Activated CD4-positive, alpha-beta T cell treated with anti-CD3 and anti-CD28 coated beads, Interleukin-2, amount 50 U/mL, for 1 hour (primary cell): ENCODE measurements around the gene SMIM14.
"Not testable (repeated sequence)": the region's sequence is repeated elsewhere in the genome, so short reads cannot be mapped to it uniquely, and the experiment has no call there.

Experiments used
- DNase-seq: peaks from one replicate; pipeline ENCODE4 v3.0.0-alpha.2; 2020

Gene SMIM14

DNA sequence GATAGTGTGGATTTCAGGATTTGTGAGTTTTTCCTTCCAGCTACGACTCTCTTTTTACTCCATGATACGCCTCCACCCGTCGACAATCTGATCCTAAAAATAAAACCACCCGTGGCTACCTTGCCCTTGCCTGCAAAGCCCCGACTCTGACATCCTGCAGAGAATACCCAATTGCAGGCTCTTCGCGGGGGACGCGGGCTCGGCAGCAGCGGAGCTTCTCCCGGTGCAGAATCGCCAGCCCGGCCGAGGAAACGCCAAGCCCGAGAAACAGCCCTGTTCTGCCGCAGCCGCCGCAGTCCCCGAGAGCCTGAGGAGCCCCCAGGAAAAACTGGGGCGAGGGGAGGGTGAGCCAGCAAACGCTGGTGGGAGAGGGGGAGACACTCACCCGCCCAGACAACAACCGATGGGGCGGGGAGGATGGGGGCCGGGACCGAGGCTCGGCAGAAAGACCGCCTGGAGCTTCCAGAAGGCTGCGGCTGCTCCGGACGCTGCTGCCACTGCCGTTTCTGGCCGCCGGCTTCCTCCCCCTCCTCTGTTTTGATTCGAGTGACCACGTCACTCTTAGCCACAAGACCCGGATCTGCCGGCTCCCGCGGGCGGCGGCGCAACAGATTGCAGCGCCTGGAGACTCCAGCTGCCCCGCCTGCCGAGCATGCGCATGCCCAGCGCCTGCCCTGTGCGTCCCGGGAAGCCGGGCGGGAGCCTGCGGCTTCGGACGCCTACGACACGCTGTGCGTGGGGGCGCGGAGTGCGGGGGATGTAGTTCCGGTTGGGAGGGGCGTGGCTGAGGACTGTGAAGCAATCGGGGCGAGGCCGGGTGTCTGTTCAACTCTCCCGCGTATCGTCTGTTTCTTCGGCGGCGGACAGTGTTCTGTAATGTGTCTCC is at the start of gene SMIM14:
Gene SMIM14, minus strand, starts transcription at position 512 of the 886 bp plus-strand sequence. CDS start 33,720 bp downstream, outside the sequence.
- peak; percentile 82 for DNase-seq

DNA sequence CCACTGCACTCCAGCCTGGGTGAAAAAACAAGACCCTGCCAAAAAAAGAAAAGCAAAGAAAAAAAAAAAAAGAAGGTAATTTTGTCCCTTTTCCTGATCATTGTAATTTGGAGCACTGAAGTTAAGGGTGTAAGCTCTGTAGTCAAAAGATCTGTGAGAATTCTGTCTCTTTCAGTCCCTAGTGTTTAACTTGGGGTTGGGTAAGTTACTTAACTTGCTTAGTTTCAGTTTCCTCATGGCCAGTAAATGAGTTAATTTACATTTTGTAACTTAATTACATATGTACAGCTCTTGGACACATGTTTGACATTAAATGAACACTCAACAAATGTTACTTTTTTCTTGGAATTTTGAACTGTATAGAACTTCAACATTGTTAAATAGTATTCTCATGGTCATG is 48.3 kb upstream of the SMIM14 start:
- DNase-seq: no peak

DNA sequence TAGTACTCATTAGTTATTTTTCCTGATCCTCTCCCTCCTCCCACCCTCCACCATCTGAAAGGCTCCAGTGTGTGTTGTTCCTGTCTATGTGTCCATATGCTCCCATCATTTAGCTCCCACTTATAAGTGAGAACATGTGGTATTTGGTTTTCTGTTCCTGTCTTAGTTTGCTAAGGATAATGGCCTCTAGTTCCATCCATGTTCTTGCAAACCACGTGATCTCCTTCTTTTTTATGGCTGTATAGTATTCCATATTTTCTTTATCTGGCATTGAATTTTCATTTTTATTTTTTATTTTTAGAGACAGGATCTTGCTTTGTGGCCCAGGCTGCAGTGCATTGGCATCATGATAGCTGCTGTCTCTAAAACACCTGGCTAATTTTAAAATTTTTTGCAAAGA is 47.3 kb upstream of the SMIM14 start:
- no peak for DNase-seq

DNA sequence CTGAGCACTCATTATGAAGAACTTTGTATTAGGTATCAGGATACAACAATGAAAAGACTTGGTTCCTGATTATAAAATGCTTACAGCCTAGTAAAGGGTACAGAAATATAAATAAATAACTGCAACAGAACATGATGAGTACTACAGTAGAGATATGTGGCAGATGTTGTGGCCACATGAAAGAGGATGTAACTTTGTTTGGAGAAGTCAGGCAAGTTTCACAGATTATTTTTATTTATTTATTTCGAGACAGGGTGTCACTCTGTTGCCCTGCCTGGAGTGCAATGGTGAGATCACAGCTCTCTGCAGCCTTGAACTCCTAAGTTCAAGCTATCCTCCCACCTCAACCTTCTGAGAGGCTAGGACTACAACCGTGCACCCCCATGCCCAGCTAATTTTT is 43.5 kb upstream of the SMIM14 start:
- DNase-seq: no peak

DNA sequence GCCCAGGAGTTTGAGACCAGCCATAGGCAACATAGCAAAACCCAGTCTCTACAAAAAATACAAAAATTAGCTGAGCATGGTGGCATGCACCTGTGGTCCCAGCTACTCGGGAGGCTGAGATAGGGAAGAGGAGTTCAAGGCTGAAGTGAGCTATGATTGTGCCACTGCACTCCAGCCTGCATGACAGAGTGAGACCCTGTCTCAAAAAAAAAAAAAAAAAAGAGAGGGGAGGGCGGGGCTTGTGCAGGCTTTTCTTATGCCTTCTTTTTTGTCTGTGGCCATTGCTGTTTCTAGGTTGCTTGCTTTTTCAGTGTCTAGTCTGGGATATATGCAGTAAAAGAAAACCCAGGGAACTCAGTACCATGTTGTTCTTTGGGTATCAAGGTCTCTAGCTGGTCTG is 42.3 kb upstream of the SMIM14 start:
- DNase-seq: not testable (repeated sequence)

DNA sequence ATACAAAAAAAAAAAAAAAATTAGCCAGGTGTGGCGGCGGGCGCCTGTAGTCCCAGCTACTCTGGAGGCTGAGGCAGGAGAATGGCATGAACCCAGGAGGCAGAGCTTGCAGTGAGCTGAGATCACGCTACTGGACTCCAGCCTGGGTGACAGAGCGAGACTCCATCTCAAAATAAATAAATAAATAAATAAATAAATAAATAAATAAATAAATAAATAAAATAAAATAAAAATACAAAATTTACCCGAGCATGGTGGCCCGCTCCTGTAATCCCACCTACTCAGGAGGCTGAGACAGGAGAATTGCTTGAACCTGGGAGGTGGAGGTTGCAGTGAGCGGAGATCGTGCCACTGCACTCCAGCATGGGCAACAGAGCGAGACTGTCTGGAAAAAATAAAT is 37.0 kb upstream of the SMIM14 start:
- not testable (repeated sequence) for DNase-seq

DNA sequence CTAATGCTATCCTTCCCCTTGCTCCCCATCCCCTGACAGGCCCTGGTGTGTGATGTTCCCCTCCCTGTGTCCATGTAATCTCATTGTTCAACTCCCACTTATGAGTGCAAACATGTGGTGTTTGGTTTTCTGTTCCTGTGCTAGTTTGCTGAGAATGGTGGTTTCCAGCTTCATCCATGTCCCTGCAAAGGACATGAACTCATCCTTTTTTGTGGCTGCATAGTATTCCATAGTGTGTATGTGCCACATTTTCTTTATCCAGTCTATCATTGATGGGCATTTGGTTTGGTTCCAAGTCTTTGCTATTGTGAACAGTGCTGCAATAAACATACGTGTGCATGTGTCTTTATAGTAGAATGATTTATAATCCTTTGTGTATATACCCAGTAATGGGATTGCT is 31.6 kb upstream of the SMIM14 start:
- DNase-seq: not testable (repeated sequence)

DNA sequence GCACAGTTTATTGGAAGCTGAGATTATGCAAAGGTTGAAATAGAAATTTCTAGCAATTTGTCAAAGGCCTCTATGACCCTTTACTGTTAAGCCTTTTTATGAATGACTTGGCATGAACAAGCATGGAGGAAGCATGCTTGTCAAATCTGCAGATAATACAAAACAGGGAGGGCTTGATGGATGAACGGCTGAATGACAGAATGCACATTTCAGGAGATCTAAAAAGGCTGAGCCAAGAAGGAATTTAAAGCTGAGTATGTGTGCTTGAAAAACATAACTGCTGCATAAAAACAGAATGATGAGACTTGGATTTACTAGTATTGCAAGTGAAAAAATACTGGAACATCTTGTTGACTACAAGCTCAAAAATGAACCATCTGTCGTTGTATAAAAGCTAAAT is 30.2 kb upstream of the SMIM14 start:
- no peak for DNase-seq

DNA sequence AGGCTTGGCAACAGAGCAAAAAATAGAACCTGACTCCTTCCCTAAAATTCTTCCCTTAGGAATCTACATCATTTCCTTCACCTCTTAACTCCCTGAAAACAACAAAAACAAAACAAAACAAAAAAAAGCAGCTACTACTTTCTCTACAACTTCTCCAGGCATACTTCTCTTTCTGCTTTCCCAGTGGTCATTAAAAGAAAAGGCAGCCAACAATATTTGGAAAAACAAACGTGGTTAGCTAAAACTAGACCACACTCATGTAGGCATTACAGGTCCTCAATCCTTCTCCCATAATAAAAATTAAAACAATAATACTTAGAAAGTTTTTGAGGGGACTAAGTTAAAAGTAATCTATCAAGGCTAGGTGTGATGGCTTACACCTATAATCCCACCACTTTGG is 29.0 kb upstream of the SMIM14 start:
- no peak for DNase-seq

DNA sequence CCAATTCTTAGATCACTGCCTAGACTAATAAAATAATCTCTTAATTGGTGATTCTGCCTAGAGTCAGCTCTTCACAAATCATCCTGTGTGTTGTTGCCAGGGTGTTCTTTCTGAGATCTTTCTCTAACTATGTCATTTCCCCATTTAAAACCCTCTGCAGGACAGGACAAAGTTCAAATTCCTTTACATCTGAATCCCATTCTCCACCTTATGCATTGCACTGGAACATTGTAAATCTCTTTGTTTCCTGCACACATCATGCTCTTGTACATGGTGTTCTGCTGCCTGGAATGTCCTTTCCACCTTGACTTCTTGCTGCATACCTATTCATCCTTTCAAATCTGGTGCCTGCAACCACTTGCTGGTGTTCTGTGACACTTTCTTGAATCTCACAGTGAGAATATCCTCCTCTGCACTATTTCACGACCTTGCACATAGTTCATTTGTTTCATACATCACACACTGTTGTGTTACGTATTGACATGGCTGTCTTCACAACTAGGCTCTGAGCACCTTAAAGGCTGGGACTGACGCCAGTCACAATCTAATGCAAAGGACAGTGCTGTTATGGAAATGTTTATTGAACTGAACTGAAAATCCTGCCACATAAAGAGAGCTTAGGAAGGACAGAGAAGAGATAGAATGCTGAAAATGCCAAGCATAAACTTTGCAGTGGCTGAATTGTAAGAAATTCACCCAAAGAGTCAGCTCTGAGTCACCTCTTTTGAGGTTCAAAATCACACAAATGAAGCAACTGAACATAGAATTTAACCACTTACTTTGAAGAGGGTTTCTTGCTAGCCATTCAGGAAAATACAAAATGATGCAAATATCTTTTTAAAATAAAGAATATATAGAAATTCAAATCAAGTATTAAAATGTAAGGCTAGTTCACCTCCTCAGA is 26.4 kb upstream of the SMIM14 start:
- no peak for DNase-seq

DNA sequence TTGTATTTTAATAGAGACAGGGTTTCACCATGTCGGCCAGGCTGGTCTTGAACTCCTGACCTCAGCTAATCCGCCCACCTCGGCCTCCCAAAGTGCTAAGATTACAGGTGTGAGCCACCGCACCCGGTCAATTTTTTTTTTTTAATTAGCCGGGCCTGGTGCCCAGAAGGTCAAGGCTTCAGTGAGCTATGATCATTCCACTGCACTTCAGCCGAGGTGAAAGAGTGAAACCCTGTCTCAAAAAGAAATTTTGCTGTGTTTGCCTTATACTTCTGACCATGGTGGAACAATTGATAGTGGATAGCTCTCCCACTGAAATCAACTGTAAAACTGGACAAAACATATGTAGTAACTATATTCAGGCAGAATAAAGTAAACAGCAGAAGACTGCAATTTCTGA is 24.0 kb upstream of the SMIM14 start:
- no peak for DNase-seq

DNA sequence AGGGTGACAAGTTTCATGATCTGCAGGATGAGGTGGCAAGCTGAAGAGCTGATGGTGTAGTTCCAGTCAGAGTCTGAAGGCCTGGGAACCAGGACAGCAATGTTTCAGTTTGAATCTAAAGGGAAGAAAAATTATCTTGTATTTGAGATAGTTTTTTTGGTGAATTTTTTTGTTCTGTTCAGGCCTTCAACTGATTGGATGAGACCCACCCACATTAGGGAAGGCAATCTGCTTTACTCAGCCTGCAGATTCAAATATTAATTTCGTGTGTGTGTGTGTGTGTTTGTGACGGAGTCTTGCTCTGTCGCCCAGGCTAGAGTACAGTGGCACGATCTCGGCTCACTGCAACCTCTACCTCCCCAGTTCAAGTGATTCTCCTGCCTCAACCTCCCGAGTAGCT is 22.1 kb upstream of the SMIM14 start:
- no peak for DNase-seq

DNA sequence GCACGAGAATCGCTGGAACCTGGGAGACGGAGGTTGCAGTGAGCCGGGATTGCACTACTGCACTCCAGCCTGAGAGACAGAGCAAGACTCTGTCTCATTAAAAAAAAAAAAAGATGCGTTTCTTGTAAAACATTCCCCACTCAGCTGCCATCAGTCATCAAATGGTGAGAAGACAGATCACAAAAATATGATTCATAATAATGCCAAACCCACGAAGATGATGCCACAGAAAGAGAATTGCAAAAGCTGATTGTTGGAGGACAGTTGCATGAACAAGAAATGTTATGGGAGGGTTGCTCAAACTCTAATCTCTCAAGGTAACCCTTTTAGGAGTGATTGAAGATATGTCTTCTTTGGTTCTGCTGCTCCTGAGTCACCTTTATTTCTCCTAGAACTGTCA is 21.4 kb upstream of the SMIM14 start:
- DNase-seq: no peak

DNA sequence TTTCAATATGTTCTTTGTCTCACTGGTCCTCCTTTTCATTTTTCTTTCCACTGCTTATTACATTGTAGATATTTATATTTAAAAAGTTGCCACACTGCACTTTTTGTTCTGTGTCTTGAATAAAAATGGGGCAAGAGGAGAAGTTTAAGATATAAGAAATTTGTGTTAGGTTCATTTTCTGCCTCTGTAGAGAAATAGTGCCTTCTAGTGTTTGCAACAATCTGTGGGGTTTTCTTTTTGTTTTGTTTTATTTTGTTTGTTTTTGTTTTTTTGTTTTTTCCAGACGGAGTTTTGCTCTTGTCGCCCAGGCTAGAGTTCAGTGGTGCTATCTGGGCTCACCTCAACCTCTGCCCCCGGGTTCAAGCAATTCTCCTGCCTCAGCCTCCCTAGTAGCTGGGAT is 20.1 kb upstream of the SMIM14 start:
- no peak for DNase-seq

DNA sequence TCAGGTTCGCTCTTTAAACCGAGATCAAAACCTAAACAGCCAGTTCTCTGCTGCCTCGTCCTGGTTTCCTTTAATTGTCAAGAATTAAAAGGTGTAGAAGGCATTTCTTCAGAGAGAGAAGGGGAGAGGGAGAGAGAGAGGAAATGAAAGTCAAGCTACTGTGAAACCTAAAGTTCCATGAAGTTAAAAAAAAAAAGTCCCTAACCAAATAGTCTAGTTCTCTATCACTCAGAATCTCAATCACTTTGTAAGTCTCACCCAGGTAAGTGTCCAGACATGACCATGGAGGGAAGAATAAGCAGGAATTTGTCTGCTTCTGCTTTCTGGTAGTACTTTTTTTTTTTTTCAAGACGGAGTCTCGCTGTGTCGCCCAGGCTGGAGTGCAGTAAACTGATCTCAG is 18.8 kb upstream of the SMIM14 start:
- DNase-seq: no peak

DNA sequence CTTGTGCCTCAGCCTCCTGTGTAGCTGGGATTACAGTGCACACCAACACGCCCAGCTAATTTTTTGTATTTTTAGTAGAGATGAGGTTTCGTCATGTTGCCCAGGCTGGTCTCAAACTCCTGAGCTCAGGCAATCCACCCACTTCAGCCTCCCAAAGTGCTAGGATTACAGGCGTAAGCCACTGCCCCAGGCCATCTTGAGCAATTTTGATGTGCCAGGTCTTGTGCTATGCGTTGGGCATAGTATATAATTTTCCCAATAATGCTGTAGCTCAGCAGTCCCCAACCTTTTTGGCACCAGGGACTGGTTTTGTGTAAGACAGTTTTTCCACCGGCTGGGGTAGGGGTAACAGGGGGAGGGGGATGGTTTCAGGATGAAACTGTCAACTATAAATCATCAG is 18.0 kb upstream of the SMIM14 start:
- not testable (repeated sequence) for DNase-seq

DNA sequence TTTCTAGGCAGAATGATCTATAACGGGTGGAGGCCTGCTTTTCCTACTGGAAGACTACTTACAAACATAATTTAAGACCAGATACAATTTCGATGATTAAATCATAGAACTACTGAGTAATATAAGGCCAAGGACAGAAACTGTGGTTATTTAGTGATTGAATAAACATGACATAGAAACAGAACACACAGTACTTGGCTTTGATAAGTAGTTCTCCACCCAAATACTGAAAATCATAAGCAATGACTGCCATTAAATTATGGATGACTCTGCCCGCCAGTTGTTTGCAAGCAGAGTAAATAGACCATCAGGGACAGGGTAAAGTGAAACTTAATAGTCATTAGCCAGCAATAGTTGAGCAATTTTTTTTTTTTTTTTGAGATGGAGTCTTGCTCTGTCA is 17.2 kb upstream of the SMIM14 start:
- DNase-seq: no peak

DNA sequence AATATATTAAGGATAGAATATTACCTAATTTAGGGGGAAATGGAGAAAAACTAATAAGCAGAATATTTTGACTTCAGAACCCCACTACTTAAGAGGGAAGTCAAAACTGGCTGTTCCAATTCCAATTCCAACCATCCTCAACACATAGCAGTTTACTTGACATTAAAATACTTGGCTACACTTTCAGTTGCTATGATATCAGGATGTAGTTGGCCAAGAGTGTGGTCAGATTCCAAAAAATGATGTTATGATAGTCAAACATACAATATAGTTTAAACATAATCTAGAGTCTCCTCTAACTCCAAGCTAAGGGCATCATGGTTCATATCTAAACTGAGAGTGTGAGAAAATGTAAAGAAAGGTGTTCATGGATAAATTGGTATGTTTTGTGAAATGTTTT is 16.5 kb upstream of the SMIM14 start:
- no peak for DNase-seq

DNA sequence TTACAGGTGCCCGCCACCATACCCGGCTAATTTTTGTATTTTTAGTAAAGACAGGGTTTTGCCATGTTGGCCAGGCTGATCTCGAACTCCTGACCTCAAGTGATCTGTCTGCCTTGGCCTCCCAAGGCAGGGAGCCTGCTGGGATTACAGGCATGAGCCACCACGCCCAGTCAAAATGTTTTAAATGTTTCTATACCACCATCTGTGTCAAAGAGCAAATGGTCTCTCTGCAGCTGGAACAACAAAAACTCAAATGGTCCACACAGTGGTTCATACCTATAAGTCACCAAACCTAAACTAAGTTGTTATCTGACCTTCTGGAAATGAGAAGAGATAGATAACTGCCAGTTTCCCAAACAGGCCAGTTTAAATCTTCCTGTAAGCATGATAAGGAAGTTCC is 12.9 kb upstream of the SMIM14 start:
- DNase-seq: not testable (repeated sequence)

DNA sequence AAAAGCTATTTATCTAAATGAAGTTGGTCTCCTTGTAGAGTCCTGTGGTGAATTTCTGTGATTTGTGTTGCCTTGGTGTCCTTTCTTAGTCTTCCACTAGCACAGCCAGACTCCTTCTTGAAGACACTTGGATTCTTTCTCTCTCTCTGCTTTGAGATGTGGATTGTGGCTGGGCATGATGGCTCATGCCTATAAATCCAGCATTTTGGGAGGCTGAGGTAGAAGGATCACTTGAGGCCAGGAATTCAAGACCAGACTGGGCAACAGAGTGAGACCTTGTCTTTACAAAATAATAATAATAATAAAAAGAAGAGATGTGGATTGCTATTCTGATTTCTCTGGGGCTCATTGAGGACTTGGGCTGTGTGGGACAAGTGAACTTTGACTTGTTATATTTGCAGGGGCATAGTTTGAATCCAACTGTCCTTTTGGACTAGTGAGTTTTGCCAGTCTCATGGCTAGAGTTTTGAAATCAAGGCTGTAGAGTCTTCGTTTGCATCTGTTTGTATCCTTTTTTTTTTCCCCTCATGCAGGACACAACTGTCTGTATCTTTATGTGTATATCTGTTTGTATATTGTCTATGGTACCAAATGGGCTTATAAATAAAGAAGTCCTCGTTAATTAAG is 11.1 kb upstream of the SMIM14 start:
- DNase-seq: no peak

DNA sequence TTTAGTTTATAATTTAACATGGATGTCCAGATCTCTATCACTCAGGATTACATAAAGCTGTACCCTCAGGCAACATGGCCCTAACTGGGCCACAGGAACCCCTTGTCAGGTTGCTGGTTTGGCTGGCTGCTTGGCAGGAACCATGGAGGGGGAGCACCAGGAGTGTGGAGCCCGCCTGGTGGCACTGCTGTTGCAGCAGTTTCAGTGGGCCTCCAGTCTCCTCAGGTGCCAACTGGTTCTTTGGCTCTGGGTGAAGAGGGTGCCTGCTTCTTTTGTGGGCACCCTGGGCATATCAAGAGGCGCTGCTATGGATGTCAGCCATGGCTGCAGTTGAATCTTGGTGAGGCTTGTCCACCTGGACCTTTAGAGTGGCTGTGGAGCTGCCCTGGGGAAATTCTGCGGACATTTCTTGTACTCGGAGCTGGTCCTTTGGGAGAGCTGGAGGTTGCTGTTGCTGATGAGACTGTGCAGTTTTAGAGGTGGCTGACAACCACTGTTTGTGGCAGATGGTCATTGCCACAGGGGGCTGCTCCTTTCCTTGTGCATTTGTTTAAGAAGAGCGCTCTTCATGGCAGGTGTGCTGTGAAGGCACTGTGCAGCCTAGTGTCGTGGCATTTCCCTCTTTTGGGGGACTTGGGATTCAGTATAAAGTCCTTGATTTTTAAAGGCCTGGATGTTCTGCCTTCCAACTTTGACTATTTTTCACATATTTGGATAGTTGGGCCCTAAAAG is 10.3 kb upstream of the SMIM14 start:
- no peak for DNase-seq

DNA sequence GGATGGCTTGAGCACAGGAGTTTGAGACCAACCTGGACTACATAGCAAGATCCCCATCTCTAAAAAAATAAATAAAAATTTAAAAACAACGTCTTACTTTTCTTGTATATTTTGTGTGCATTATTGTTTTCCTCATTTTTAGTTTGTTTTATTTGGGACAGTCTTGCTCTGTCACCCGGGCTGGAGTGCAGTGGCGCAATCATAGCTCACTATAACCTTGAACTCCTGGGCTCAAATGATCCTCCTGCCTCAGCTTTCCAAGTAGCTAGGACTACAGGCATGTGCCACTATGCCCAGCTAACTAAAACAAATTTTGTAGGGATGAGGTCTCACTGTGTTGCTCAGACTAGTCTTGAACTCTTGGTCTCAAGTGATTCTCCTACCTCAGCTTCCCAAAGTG is 9.5 kb upstream of the SMIM14 start:
- no peak for DNase-seq
